Panc1 (cell line): Measurements from ENCODE around the gene AQP1. TPM values are rescaled to one million over a fixed set of nuclear protein-coding genes. Genes with fewer than 3 reads are reported as not detected.

Source experiments
- ATAC-seq: fragments of 200-7000 bp; cut with Tn5 transposase; 2 replicates; pipeline ENCODE4 v1.9.1; 2020; ENCODE audit warnings: mild to moderate bottlenecking, moderate library complexity
- BruUV-seq: library from RNA; stranded (reverse); fragments of 400-500 nt; replicated peaks from 2 replicates; lab custom pipeline; 2021; lab: Mats Ljungman, UMichigan
- CTCF ChIA-PET: fragments of 300-600 bp; sonication (Branson Sonifier 250); formaldehyde crosslinking; loops from one replicate; lab custom pipeline; 2022; ENCODE audit warnings: antibody characterized with exemption; lab: Charles Lee
- POLR2A ChIA-PET: fragments of 300-600 bp; sonication (Branson Sonifier 250); formaldehyde crosslinking; loops from one replicate; lab custom pipeline; 2022; ENCODE audit warnings: antibody characterized with exemption; lab: Charles Lee
- DNase-seq: peaks from one replicate; pipeline ENCODE4 v3.0.0-alpha.2; 2010; ENCODE audit warnings: low read depth, low spot score
- H3K27ac ChIP-seq: 2 replicates; pipeline ENCODE4 v1.5.1; 2011; ENCODE audit warnings: mild to moderate bottlenecking, low read length, inconsistent platforms
- H3K27me3 ChIP-seq: fragments of 200-500 bp; sonication (Bioruptor generic); 2 replicates; pipeline ENCODE4 v1.6.0; 2014; ENCODE audit warnings: low read length, inconsistent platforms; ENCODE audit not compliant: control insufficient read depth, insufficient read depth
- H3K36me3 ChIP-seq: fragments of 200-500 bp; sonication (Bioruptor generic); 2 replicates; pipeline ENCODE4 v1.5.1; 2014; ENCODE audit warnings: inconsistent platforms, mild to moderate bottlenecking, low read length, moderate library complexity; ENCODE audit not compliant: control insufficient read depth, insufficient read depth
- H3K4me1 ChIP-seq: 2 replicates; pipeline ENCODE4 v1.5.1; 2011; ENCODE audit warnings: inconsistent platforms, mild to moderate bottlenecking, low read length, moderate library complexity; ENCODE audit not compliant: control insufficient read depth, insufficient read depth
- H3K4me3 ChIP-seq, 2 experiments: 2 replicates each; pipeline ENCODE4 v1.5.1; 2011 to 2012; ENCODE audit warnings: low read depth in 2 of 2, low read length in 2 of 2, mild to moderate bottlenecking in 2 of 2, inconsistent platforms in 1 of 2, moderate library complexity in 1 of 2
- H3K9me3 ChIP-seq: fragments of 200-500 bp; sonication (Bioruptor generic); 2 replicates; pipeline ENCODE4 v1.5.1; 2014; ENCODE audit warnings: low read depth, mild to moderate bottlenecking, inconsistent platforms, low read length, moderate library complexity; ENCODE audit not compliant: control insufficient read depth, insufficient read depth
- CTCF ChIP-seq: fragments of 450-650 bp; IDR thresholded peaks from 2 replicates; pipeline ENCODE4 v1.5.1; 2017; ENCODE audit warnings: mild to moderate bottlenecking
- POLR2AphosphoS5 ChIP-seq: IDR thresholded peaks from 2 replicates; pipeline ENCODE4 v1.6.1; 2012; ENCODE audit warnings: mild to moderate bottlenecking, low read depth, low read length, moderate library complexity
- REST ChIP-seq, 2 experiments: IDR thresholded peaks; 2 replicates each; pipeline ENCODE4 v1.6.1; 2011 to 2012; ENCODE audit warnings: low read depth in 2 of 2, control low read depth in 1 of 2, low read length in 1 of 2, mild to moderate bottlenecking in 1 of 2, moderate library complexity in 1 of 2; ENCODE audit not compliant: insufficient read depth in 1 of 2
- SIN3A ChIP-seq: IDR thresholded peaks from 2 replicates; pipeline ENCODE4 v1.6.1; 2012; ENCODE audit warnings: low read depth, mild to moderate bottlenecking, low read length, moderate library complexity, borderline replicate concordance; ENCODE audit not compliant: insufficient read depth
- TCF7L2 ChIP-seq: IDR thresholded peaks from 2 replicates; pipeline ENCODE4 v1.6.1; 2011; ENCODE audit warnings: mild to moderate bottlenecking, low read depth, low read length, inconsistent platforms
- in situ Hi-C: cut with HindIII; loops from 2 replicates; pipeline ENCODE4 v1.10.0; 2016; ENCODE audit warnings: low sequenced_read_pairs, low pct_unique_long_range_greater_than_20kb
- intact Hi-C: fragments of 100-400 bp; cut with micrococcal nuclease; formaldehyde crosslinking; loops from one replicate; pipeline ENCODE4 v1.10.0; 2022; ENCODE audit not compliant: unreplicated experiment
- total RNA-seq: library from RNA; stranded (reverse); gene quantifications from one replicate; pipeline ENCODE4 v1.2.1, GENCODE V29; 2021; ENCODE audit not compliant: unreplicated experiment

AQP1 gene
- total RNA-seq, 1 experiment from 2014 or later = 0.57 TPM

GRCh38 chr7:30970074-30970473 lies 58.4 kb downstream of the AQP1 start:
- DNase-seq (no peak), ATAC-seq (no peak)
- BruUV-seq = no TSS peak
- H3K27ac ChIP-seq = no peak overlapping the region
- CTCF ChIA-PET = no interaction called here
- H3K4me3 ChIP-seq = no peak overlapping the region
- POLR2A ChIA-PET = no interaction called here
- intact Hi-C loops (no loop called here), in situ Hi-C loops (no loop called here)
- H3K9me3 ChIP-seq = no peaks in the 10 kb centered on the region
- H3K27me3 ChIP-seq = peaks cover 8% of the 10 kb centered on the region
- no peaks in the 10 kb centered on the region for H3K36me3 ChIP-seq
- TF ChIP-seq CTCF = no peak
- TF ChIP-seq POLR2AphosphoS5 = no peak
- TF ChIP-seq SIN3A = no peak
- no peak for TF ChIP-seq TCF7L2
- no peak for TF ChIP-seq REST (IDR thresholded peaks at IDR 0.05; ENCODE audit: insufficient read depth in 1 of 2, low read depth in 2 of 2, low read length in 1 of 2)
- H3K4me1 ChIP-seq = peaks cover 4% of the 10 kb centered on the region; the same call in 1 of the 2 replicates

- Histone ChIP-seq H3K4me1 (peaks cover 5% of the 10 kb centered on the region; the same call in 1 of the 2 replicates), H3K27ac (no peak overlapping the region), H3K36me3 (no peaks in the 10 kb centered on the region), H3K4me3 (no peak overlapping the region), H3K9me3 (no peaks in the 10 kb centered on the region), H3K27me3 (peaks cover 8% of the 10 kb centered on the region)
- TF ChIP-seq POLR2AphosphoS5 = no peak
- peak; percentile 15 to 64; a peak in 2 of 4 replicates for TF ChIP-seq REST (IDR thresholded peaks at IDR 0.05; ENCODE audit: insufficient read depth in 1 of 2, low read depth in 2 of 2, low read length in 1 of 2)
- DNase-seq = no peak
- no TSS peak for BruUV-seq
- ChIA-PET CTCF (no interaction called here), POLR2A (no interaction called here)
- in situ Hi-C loops (no loop called here), intact Hi-C loops (no loop called here)
- no peak for ATAC-seq
Observed at GRCh38 chr7:30970594-30971094, 59.0 kb downstream of the AQP1 start.
